ENCODE measurements around the gene SHISA4.
"Not testable (repeated sequence)": the region's sequence is repeated elsewhere in the genome, so short reads cannot be mapped to it uniquely, and the experiment has no call there.

SHISA4 gene

DNA sequence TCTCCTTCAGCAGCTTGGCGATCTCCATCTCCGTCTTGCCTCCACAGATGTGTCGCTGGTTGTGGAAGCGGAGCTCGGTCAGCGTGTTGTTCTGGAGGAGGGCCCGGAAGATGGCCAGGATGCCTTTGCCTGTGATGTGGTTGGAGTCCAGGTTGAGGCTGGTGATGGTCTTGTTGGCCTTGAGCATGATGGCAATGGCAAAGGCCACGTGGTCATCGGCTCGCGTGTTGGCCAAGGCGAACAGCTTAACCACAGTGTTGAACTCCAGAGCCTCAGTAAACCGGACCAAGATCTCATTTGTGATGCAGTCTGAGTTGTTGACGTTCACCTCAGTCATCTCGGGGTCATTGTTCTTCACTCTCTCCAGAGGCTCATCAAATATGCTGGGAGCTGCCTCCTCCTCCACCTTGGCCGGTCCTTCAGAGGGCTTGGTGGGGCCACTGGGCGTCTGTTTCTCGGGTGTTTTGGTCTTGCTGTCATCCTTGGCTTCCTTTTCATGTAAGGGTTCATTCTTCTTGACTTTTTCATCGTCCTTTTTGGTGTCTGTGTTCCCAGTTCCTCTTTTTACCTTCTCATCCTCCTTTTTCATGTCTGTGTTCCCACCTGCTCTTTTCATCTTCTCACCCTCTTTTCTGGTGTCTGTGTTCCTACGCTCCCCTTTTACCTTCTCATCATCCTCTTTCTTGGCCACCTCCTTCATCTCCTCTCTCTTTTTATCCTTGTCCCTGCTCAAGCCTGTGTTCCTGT lies 11.2 kb downstream of the SHISA4 start:
- no peak for DNase-seq

DNA sequence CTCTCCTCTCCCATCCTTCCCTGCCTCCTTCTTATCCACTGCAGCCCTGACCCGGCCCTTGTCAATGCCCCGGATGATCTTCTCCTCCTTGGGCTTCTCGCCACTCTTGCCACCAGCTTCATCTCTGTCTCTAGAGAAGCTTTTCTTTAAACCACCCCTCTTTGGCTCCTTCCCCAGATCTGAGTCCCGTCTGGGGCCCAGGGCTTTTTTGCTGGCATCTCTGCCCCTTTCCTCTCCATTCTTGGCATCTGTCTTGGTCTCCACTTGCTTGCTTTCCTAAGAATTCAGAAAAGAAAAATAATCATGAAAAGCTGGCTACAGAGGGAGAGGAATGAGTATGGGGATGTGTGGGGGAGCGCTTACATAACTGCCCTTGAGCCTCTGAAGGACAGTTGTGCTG lies 11.8 kb downstream of the SHISA4 start:
- no peak for DNase-seq

GRCh38 chr1:201901036-201901435 lies 12.3 kb downstream of the SHISA4 start:
- DNase-seq = not testable (repeated sequence)

DNA sequence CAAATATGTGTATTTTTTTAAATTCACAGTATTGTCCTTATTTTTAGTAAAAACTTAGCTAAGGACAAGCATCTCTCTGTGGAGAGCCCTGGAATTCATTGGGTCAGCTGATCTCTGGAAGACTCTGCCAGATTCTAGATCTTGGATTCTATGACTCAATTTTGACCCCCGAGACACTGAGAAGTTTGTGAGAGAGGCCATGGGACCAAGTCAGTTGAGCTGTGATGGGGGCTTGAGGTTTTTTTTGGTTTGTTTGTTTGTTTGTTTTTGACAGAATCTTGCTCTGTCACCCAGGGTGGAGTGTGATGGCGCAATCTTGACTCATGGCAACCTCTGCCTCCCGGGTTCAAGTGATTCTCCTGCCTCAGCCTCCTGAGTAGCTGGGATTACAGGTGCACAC lies 13.5 kb downstream of the SHISA4 start:
- DNase-seq = no peak

DNA sequence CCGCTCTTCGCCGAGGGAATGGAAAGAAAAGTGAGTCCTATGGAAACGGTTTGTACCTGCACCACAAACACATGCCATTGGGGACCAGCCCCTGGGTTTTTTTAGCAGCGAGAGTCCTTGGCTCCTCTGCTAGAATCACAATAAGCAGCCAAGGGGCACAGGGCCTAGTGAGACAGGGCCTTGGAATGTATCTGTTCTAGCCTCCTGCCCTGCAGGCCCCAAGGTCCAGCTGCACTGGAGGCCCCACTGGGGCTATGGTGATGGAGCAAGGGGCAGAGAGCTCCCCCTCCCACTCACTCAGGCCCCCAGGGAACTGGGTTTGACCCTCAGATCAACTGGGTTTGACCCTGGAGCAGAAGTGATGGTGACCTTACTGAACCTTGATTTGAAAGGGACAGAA lies 14.4 kb downstream of the SHISA4 start:
- no peak for DNase-seq

DNA sequence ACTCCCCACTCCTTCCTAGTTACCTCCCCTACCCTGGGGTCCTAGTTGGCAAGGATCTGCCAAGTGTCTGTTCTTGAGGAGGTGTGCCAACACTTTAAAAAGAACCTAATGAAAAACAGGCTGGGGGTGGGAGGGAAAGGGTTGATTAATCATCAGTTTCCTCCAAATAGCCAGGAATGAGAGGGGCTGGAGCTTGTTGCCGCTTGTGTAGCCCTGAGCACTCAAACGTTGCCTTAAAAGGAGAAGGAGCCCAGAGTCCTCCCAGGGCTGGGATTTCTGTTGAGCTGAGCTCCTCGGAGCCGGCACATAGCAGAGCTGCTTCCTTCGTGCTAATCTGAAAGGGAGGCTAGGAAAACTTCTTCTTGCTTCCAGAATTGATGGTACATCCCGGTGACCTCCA lies 15.9 kb downstream of the SHISA4 start:
- no peak for DNase-seq

GRCh38 chr1:201905234-201905890 lies 16.7 kb downstream of the SHISA4 start:
- no peak for DNase-seq

DNA sequence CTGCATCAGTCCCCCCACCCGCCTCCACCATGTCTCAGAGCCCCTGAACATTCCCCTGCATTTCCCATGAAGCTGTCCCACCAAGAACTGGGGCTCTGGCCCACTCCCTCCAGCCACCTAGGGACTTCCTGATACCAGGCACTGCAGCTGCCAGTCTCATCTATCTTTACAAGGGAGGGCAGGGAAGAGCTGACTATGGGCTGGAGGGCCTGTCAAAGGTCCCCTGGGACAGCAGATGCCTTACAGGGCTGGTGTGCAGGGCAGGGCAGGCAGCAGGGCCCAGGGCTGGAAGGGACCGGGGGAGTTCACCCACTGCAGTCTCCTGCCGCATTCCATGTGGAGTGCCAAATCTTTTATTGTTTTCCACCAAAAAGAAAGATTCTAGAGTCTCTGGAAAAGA lies 17.6 kb downstream of the SHISA4 start:
- no peak for DNase-seq

DNA sequence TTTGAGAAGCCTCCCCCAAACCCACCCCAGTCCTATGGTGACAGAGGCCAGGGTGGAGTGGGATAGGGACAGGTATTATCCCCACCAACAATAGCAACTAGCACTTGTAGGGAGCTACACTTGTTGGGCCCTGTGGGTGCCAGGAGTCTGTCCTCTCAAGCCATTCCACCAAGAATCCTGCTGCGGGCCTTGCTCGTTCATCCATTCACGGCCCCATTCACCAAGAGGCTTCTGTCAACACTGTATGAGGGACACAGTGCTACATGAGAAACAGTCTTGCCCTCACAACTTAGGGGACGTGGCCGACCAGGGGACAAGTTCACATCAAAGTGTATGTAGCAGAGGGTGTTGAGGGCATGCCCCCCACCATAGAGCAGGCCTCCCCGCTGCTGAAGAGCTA lies 18.9 kb downstream of the SHISA4 start:
- DNase-seq = no peak

- DNase-seq = no peak
These were observed 23.3 kb downstream of the SHISA4 start for GRCh38 chr1:201911826-201912571.

DNA sequence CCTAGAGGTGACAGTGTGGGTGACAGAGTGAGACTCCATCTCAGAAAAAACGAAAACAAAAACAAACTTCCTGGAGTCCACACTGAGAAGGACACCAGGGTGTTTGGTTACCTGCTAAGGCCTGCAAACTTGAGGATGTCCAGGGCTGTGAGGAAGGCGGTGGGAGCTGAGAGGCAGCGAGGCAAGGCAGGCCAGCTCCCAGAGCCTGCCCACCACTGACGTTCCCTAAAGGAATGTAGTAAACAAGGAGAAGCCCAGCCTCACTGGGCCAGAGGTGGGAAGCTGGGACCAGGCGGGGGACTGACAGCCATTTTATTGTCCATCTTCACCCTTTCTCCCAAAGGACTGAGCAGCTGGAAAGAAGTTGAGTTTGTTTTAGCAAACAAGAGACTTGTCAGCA lies 24.1 kb downstream of the SHISA4 start:
- no peak for DNase-seq

DNA sequence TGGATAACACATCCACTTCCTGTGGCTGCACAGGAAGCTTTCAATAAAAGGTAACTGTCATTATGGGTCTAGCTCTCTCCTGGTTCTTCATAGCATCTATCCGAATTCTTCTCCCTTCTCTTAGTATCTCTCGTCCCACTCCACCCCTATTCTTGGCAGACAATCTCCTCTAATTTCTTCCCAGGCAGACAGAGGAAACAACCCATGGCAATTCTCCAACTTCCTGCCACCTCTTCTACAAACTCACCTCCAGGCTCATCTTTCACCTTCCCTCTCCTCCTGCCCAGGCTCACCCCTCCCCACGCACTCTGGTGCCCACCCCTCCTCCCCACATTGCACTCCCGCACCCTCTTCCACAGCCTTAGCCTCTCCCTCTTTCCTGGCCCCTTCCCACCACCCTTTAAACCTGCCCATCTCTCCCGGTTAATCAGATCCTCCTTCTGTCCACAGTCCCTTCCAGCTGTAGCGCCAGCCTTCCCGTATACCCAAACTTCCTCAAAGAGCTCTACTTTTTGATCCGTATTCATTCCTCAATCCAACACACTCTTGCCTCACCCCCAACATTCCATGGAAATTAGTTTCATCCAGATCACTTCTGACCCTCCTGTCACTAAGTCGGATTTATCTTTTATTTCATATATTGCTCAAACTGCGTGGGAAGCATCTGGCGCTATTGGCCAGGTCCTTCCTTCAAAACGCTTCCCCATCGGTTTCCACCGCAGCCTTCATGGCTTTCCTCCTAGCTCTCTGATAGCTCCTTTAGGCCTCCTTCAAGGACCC lies 25.9 kb downstream of the SHISA4 start:
- no peak for DNase-seq

GRCh38 chr1:201916649-201917249 lies 28.1 kb downstream of the SHISA4 start:
- DNase-seq = no peak

GRCh38 chr1:201917362-201918033 lies 28.8 kb downstream of the SHISA4 start:
- DNase-seq = no peak

DNA sequence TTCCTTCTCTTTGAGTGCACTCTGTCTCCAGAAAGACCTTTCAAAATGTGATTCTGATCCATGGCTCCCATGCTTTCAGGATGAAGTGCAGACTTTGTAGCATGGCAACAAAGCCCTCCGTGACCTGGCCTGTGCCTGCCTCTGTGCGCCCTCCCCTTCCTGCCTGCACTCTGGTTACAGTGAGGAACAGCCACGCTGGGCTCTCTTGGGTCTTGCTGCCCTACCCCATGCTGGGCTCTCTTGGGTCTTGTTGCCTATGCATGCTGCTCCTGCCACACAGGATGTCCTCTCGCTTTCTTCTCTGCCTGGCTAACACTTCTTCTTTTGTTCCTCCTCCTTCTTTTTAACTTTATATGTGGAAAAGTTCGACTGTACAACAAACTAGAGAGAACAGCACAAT lies 29.6 kb downstream of the SHISA4 start:
- no peak for DNase-seq

- no peak for DNase-seq
These were observed 33.4 kb downstream of the SHISA4 start for GRCh38 chr1:201921952-201922558.

- no peak for DNase-seq
These were observed 36.5 kb downstream of the SHISA4 start for GRCh38 chr1:201925301-201925567.

GRCh38 chr1:201925981-201926645 lies 37.4 kb downstream of the SHISA4 start:
- DNase-seq = peak; percentile 83

DNA sequence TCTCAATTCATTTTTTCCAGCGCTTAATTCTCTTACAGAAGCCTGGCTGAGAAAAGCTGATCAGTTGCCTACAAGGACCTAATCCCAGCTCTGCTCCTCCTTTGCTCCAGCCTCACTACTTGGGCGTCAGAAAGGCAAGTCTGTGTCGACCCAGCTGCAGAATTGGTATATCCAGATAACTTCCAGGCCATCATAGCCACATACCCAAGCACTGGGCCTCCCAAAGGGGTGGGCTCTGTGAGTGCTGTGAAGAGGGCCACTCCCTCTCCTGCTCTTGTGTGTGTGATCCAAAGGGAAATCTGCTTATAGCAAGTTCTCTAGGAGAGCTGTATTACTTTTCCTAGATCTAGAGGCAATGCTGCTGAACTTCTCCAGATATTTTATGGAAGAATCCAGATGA lies 39.6 kb downstream of the SHISA4 start:
- DNase-seq = no peak

- no peak for DNase-seq
These were observed 41.4 kb downstream of the SHISA4 start for GRCh38 chr1:201930137-201930536.

DNA sequence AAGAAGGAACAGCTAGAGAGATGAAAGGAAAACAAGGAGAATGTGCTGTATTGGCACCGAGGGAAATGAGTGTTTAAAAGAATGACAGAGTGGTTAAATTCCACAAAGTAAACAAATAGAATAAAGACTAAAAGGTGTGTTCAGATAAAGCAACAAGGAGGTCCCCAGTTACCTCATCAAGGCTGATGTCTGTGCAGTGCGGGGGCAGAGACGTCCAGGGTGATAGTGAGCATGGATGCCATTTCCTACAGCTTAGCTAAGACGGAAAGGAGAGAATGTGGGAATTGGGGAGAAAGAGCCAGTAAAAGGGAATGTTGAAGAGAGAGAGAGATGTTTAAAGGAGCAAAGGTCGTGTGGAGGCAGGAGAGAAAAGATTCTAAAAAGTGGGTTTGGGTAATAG lies 42.1 kb downstream of the SHISA4 start:
- no peak for DNase-seq
